ENCODE measurements around the gene KIF6. TPM values are rescaled to one million over a fixed set of nuclear protein-coding genes. Genes with fewer than 3 reads are reported as not detected.

KIF6 gene
- total RNA-seq, 2 experiments from 2014 or later, result 0.62 to 0.96 TPM

Other genes with a start within 250 kb of the KIF6 start
- gene DAAM2, start 67.0 kb upstream of the KIF6 start, total RNA-seq, result not detected
- gene MOCS1, start 209.1 kb upstream of the KIF6 start, total RNA-seq, result 1 to 10 TPM; 3.3 to 4.1 TPM

Data from activated naive CD8-positive, alpha-beta T cell treated with anti-CD3 and anti-CD28 coated beads for 36 hours (primary cell).